G401 (cell line): ENCODE data around the gene CTAGE4. TPM values are rescaled to one million over a fixed set of nuclear protein-coding genes. Genes with fewer than 3 reads are reported as not detected.
"Not testable (repeated sequence)": the region's sequence is repeated elsewhere in the genome, so short reads cannot be mapped to it uniquely, and the experiment has no call there.

Experiments used
- DNase-seq: peaks from one replicate; pipeline ENCODE4 v3.0.0-alpha.2; 2015; ENCODE audit warnings: low spot score
- in situ Hi-C: cut with HindIII; loops from 2 replicates; pipeline ENCODE4 v1.10.0; 2016; ENCODE audit warnings: low sequenced_read_pairs, mixed read lengths
- total RNA-seq: library from RNA; depleted of rRNA; stranded (reverse); fragments of >200 nt; shearing (Covaris generic); gene quantifications from 2 replicates; pipeline ENCODE4 v1.2.3, GENCODE V29; 2014; rRNA removed

The CTAGE4 gene, protein sequence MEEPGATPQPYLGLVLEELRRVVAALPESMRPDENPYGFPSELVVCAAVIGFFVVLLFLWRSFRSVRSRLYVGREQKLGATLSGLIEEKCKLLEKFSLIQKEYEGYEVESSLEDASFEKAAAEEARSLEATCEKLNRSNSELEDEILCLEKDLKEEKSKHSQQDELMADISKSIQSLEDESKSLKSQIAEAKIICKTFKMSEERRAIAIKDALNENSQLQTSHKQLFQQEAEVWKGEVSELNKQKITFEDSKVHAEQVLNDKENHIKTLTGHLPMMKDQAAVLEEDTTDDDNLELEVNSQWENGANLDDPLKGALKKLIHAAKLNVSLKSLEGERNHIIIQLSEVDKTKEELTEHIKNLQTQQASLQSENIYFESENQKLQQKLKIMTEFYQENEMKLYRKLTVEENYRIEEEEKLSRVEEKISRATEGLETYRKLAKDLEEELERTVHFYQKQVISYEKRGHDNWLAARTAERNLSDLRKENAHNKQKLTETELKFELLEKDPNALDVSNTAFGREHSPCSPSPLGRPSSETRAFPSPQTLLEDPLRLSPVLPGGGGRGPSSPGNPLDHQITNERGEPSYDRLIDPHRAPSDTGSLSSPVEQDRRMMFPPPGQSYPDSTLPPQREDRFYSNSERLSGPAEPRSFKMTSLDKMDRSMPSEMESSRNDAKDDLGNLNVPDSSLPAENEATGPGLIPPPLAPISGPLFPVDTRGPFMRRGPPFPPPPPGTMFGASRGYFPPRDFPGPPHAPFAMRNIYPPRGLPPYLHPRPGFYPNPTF
- not detected in 2 replicates for total RNA-seq

DNA sequence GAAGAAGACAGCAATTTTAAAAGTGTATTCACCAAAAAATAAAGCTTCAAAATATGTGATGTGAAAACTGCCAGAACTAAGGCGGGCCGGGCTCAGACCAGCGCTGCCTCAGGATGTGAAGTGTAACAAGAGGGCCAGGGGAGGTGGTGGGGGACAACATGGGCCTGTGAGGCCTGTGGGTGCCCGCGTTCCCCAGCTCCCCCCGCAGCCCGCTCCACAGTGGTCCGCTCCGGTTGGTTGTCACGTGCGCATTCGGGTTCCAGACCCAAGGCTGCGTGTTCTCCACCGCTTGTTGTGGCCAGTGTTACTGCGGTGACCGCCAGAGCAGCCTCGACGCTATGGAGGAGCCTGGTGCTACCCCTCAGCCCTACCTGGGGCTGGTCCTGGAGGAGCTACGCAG is at the start of gene CTAGE4:
Gene CTAGE4, plus strand, starts transcription at position 301 of the 400 bp plus-strand sequence. Its CDS starts 38 bp downstream, at position 339.
- in situ Hi-C loops, DNase-seq: not testable (repeated sequence)

DNA sequence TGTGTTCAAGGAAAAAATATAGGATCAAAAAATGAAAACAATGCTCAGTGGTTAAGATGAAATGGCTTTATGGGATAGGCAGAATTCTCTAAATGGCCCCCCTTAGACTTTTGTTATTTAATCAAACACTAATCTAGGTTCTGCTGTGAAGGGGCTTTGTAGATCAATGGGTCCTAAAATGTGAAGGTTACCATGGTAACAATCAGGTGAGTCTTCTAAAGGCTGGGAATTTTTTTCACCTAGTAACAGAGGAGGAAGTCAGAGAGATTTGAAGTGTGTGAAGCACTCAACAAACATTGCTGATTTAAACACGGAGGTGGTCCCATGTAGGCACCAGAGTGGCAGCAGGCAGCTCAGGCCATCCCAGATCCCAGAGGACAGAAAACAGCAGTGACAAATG is 49.1 kb upstream of the CTAGE4 start:
- in situ Hi-C loops: no loop called here
- no peak for DNase-seq

DNA sequence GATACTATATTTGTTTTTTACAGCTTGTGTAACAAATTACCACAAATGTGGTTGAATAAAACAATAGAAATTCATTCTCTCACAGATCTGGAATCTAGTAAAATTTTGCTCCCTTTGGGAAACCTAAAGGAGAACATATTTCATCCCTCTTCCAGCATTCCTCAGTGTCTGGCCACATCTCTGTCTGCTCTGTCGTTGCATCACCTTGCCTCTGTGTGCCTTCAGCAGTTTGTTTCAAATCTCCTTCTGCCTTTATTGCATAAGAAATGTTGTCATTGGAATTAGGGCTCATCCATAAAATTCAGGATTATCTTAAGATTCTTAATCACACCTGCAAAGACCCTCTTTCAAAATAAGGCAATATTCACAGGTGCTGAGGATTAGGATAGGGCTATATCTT is 45.8 kb upstream of the CTAGE4 start:
- DNase-seq: no peak

DNA sequence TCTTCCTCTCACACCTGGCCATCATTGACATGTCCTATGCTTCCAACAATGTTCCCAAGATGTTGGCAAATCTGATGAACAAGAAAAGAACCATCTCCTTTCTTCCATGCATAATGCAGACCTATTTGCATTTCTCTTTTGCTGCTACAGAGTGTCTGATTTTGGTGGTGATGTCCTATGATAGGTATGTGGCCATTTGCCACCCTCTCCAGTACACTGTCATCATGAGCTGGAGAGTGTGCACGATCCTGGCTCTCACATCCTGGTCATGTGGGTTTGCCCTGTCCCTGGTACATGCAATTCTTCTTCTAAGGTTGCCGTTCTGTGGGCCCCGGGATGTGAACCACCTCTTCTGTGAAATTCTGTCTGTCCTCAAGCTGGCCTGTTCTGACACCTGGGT is 41.1 kb upstream of the CTAGE4 start:
- in situ Hi-C loops: no loop called here
- DNase-seq: no peak

More for the DNA sequence above, 45.8 kb upstream of the CTAGE4 start:
- in situ Hi-C loops: no loop called here

DNA sequence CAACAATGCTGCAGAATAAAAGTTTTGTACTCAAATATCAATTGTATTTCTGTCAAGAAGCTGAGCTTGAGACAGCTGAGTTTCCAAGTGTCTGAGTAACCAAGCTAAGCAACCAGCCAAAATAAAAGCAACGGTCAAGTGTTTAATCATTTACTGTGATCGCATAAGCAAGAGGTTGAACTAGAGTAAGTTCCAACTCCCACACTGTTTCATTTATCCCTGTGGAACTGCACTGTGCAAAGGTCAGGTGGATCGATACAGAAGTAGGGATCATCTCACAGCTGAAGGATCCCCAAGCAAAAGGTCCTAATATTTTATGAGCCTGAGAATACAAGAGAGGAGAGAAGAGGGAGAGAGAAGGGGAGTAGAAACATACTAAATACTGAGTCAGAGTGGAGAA is 38.8 kb upstream of the CTAGE4 start:
- no peak for DNase-seq
- in situ Hi-C loops: no loop called here

DNA sequence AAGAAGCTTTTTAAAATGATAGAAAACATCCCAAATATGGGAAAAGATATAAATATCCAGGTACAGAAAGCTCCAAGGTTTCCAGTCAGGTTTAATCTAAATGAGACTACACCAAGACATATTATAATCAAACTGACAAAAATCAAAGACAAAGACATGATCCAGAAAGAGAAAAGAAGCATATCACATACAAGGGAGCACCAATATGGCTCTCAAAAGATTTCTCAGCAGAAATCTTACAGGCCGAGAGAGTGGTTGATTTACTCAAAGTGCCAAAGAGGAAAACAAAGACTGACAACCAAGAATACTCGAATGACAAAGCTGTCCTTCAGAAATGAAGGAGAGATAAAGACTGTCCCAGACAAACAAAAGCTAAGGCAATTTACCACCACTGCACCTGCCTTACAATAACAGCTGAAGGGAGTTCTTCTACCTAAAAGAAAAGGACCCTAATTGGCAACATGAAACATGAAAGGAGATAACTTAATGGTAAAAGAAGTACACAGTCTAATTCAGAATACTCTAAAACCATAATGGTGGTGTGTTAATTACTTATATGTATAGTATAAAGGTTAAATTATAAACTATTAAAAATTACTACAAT is 34.9 kb upstream of the CTAGE4 start:
- in situ Hi-C loops: no loop called here
- DNase-seq: no peak

DNA sequence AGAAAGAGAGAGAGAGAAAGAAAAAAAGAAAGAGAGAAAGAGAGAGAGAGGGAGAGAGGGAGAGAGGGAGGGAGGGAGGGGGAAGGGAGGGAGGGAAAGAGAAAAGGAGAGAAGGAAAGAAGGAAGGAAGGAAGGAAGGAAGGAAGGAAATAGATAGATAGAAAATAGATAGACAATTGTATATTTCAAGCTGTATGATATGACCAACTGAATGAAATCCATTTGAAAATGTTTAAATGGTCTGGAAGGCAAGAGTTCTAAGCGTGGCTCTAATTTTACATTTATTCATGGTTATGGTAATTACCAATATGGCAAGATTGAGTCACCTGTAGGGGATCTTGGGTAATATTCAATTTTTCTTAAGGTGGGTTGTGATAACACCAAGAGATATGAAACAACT is 24.4 kb upstream of the CTAGE4 start:
- no peak for DNase-seq
- in situ Hi-C loops: no loop called here

DNA sequence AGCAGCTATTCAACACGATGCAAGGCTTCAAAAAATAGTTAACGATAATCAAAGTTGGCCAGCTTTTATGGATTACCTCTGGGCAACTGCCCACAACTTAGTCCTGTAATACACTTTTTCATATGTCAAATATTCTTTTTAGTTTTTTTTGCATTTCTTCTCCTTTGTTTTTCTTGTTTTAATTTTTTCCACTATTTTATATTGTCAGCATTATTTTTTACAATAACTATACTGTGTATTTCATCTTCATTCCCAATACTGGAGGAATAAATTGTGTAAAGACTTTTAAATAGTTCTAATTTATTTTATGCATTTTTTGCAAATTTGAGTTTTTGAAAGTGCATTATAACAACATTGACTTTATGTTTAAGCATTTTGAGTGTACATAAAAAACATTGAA is 18.5 kb upstream of the CTAGE4 start:
- DNase-seq: no peak
- in situ Hi-C loops: no loop called here

DNA sequence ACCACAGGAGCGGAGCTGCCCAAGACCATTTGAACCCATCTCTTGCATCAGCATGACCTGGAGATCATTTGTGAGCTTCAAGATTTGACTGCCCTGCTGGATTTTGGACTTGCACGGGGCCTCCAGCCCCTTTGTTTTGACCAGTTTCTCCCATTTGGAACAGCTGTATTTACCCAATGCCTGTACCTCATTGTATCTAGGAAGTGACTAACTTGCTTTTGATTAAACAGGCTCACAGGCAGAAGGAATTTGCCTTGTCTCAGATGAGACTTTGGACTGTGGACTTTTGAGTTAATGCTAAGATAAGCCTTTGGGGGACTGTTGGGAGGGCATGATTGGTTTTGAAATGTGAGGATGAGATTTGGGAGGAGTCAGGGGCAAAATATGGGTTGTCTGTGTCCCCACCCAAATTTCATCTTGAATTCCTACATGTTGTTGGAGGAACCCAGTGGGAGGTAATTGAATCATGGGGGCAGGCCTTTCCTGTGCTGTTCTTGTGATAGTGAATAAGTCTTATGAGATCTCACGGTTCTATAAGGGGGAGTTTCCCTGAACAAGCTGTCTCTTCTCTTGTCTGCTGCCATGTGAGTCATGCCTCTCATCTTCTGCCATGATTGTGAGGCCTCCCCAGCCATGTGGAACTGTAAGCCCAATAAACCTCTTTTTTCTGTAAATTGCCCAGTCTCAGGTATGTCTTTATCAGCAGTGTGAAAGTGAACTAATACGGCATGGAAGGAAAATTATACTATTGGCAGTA is 11.5 kb upstream of the CTAGE4 start:
- DNase-seq, in situ Hi-C loops: not testable (repeated sequence)

DNA sequence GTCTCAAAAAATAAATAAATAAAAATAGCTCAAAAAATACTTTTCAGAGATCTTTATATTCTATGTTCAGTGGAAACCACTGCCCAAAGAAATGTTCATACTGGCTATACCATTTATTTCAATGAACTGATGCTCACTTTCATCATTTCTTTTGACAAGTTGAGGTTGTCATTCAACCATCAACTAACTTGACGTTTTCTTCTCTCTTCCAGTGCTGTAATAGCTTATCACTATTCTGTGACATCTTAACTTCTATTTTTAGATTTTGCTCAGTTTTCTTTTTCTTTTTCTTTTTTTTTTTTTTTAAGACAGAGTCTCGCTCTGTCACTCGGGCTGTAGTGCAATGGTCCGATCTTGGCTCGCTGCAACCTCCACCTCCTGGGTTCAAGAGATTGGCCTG is 8.7 kb upstream of the CTAGE4 start:
- no peak for DNase-seq
- in situ Hi-C loops: no loop called here

DNA sequence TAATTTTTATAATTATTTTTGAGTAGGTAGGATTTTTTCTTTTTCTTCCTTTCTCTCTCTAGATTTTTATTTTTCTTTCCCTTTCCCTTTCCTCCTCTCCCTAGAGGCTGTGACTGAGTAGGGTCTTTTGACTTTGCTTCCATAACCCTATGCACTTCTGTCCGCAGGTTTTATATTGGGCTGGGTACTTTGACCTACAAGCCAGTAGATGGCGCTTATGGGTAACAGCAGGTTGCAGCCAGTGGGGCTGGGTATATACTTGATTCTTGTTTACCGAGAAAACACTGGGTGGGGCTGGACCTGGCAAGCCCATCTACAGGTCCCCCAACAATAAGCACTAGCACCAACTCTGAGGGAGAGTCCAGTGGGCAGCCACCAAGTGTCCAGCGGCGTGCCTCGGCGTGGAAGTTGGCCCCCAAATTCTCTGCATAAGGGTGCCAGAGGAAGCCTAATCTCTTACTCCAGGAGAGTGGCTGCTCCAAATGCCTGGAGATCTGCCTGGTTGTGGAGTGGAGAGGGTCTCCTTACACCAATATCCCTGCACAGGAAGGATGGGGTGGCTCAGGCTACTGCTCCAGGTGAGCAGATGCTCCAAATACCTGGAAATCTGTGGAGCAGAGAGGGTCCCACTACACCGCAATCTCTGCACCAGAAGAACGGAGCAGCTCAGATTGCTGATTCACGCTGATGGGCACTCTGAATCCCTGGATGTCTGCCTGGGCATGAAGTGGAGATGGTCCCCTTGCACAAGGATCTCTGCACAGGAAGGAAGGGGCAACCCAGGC is 4.7 kb upstream of the CTAGE4 start:
- DNase-seq, in situ Hi-C loops: not testable (repeated sequence)

DNA sequence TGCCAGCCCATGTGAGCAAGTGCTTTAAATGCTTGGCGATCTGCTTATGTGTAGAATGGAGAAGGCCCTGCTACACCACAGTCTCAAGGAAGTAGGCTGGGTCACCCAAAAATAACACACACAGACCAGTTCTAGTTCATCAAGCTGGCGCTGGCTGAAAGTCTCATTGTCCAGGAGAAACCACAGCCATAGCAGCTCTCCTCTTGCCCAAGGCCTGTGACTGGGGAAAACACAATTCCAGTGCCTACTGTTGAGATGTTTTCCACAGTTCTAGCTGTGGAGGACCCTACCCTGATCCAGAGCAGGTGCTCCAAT is 4.1 kb upstream of the CTAGE4 start:
- in situ Hi-C loops, DNase-seq: not testable (repeated sequence)

DNA sequence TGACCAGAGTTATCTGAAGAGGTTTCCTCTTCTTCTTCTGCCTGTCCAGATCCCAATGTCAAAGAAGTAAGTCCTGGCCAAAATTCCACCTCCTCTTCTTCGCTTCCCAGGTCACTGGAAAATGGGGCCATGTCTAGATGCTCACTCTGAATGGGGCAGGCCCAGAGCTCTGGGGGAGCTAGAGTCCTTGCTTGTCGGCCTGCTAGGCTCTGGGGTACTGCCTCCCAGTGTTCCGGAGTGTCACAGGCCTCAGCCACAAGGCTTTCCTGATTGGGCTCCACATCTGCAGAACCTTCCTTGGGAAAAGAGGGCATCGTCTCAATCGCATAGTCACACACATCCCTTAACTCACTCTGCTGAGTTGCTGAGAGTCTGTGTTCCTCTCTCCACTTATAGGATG is 4.6 kb downstream of the CTAGE4 start:
- in situ Hi-C loops, DNase-seq: not testable (repeated sequence)

DNA sequence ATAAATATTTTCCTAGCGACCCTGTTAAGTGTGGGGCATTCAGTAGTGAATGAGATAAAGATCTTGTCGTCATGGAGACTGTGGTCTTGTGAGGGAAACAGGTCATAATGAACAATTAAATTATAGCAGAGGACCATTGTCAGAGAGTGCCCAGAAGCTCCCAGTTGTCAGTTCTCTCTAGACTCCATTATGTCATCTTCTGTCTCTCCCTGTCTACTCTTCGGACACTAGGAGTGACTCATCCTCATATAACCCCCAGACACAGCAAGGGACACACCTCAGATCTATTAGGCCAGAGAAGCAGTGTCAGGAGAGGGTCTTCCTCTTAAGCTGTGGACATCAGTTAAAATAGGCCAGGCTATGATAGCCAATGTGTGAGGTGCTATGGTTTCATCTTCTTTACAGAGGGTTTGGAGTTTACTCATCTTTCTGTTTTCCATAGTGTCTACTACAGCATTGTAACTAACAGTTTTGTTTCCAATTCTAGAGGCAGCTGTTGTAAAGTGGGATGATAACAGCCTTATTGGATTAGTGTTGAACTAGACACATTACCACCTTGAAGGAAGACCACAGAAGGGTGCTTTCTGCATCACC is 5.4 kb downstream of the CTAGE4 start:
- in situ Hi-C loops, DNase-seq: not testable (repeated sequence)

DNA sequence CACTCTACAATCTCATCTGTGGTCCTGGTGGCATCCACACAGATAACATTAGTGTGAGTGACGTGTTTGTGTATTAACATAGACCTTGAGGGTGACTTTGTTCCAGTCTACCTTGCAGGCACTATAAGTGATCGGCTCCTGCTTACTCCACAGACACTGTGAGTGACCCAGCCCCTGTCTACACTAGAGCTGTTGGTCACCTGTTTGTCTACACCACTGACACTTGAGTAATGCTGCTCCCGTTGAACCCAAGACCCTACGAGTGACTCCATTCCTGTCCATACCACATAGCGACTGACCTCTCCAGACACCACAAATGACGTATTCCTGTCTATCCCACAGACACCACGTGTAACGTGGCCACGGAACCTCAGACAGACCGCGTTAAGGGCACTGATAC is 10.5 kb downstream of the CTAGE4 start:
- DNase-seq, in situ Hi-C loops: not testable (repeated sequence)

DNA sequence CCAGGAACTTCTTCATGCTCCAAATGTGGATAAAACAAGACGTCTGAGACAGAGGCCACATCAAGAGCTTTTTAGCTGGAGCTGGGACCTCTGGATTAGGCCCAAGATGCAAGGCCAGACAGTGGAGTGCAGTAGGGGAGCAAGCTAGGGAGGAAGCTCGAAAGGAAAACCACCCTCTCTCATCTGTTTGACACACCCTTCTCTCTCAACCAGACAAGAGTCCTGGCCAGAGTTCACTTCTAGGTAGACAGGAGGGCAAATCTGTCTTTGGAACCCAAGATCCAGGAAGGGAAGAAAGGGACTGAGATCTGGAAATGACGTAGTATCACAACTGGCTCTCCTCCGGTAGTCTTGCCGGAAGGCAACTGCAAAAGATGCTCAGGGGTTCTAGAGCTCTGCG is 11.2 kb downstream of the CTAGE4 start:
- in situ Hi-C loops: not testable (repeated sequence)

DNA sequence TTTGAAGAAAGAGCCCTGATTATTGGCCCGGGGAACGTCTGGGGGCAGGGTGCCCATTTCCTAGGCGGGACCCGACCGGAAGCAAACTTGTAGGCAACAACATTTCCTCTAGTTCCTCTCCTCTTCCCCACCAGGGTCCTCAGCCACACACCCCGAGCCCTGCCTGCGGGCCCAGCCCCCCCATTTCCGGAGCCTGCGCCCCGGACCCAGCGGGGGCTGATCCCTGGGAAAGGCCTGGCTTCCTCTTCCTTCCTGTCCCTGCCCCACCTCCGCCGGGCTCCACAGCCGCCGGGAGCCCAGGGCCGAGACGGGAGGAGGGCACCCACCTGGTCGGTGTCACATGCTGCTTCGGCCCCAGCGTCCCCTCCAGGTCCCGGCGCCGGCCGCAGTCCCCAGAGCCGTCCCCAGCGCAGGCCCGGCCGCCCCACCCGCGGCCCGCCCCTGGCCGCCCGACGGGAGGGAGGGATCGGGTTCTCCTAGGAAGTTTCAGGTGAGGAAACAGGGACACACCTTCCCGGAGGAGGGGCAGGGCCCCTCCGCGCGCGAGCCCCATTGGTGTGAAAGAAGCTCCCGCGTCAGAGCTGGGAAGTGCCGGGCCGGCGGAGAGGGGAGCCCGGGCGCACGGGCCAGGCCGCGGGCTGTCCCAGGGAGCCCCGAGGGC is 12.1 kb downstream of the CTAGE4 start, which contains the start of gene ARHGEF35:
Gene ARHGEF35, minus strand, starts transcription at position 622 of the 661 bp plus-strand sequence. CDS start 7,450 bp downstream, outside the sequence.
- in situ Hi-C loops, DNase-seq: not testable (repeated sequence)

More for the DNA sequence above, 11.2 kb downstream of the CTAGE4 start:
- not testable (repeated sequence) for DNase-seq
